ENCODE measurements around the gene NNT.

DNA sequence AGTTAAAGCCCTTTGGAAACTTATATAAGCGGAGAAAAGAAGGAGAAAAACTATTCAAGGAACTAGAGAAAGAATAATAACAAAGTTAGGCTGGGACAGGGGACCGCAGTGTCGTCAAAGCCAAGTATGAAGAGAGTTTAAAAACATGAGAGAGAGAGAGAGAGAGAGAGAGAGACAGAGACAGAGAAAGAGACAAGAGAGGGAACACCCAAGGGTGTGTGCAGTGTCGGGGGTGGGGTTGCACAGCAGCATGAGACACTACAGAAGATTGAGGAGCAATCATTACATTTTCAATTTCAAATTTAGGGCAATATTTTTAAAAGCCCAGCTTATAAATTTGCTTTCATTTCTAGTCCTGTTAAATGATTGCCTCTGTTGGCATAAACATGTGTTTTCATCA lies 74.3 kb downstream of the NNT start:
- TF ChIP-seq, protein P1, sequence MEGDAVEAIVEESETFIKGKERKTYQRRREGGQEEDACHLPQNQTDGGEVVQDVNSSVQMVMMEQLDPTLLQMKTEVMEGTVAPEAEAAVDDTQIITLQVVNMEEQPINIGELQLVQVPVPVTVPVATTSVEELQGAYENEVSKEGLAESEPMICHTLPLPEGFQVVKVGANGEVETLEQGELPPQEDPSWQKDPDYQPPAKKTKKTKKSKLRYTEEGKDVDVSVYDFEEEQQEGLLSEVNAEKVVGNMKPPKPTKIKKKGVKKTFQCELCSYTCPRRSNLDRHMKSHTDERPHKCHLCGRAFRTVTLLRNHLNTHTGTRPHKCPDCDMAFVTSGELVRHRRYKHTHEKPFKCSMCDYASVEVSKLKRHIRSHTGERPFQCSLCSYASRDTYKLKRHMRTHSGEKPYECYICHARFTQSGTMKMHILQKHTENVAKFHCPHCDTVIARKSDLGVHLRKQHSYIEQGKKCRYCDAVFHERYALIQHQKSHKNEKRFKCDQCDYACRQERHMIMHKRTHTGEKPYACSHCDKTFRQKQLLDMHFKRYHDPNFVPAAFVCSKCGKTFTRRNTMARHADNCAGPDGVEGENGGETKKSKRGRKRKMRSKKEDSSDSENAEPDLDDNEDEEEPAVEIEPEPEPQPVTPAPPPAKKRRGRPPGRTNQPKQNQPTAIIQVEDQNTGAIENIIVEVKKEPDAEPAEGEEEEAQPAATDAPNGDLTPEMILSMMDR (IDR thresholded peaks at IDR 0.05; ENCODE audit: low read depth, low read length): no peak
- TF ChIP-seq POLR2A (IDR thresholded peaks at IDR 0.05; ENCODE audit: extremely low read depth, insufficient read length): no peak

All from NB4 (cell line).